ENCODE results near the gene NYNRIN.
A peak's percentile ranks its signal among the peaks of the same experiment; 100 is the strongest.
"Not testable (repeated sequence)": the region's sequence is repeated elsewhere in the genome, so short reads cannot be mapped to it uniquely, and the experiment has no call there.

Gene NYNRIN

DNA sequence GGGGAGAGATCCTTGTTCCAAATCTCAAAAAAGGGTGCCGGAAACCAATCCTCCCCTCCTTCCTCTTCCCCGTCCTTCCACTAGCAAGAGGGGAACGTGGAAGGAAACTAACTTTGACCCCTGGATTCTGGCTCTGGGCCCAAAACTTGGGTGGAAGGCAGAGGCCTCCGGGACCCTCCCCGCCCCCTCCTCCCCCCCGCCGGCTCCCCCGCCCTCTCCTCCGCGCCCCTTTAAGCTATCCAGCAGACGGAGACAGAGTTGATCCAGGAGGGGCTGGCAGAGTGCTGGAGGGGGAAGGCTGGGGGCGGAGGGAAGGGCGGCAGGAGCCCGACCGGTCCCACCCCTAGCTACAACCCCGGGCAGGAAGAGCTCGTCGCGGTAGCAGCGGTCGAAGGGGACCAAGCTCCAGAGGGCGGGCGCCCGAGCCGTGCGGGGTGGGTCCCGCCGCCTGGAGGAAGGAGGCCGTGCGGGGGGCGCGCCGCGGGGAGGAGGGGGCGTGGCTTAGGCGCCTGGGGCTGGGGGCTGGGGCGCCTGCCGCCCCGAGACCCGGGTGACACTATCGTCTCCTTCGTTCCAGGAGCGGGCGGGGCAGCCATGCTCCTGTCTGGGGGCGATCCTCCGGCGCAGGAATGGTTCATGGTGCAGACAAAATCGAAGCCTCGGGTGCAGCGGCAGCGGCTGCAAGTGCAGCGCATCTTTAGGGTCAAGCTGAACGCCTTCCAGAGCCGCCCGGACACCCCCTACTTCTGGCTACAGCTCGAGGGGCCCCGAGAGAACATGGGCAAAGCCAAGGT is at the start of gene NYNRIN:
NYNRIN (plus strand) TSS at position 351 of the 794 bp plus-strand sequence; CDS start at position 595, 244 bp downstream.
- no peak for DNase-seq

DNA sequence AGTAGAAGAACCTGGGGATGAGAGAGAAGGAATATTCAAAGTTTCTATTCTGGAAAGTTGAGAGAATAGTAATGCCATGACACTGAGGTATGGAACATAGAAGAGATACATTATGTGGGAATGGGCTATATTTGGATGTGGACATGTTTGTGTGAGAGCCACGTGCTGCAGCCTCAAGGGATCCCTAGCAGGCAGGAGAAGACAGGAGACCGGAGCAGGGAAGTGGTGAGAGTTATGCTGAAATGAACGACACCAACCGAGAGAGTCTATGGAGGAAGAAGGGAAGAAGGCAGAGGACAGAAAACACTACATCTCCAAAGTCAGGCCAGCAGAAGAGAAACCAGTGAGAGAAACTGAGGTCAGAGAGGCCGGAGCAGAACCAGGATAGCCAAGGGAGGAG is 49.1 kb upstream of the NYNRIN start:
- DNase-seq: no peak

DNA sequence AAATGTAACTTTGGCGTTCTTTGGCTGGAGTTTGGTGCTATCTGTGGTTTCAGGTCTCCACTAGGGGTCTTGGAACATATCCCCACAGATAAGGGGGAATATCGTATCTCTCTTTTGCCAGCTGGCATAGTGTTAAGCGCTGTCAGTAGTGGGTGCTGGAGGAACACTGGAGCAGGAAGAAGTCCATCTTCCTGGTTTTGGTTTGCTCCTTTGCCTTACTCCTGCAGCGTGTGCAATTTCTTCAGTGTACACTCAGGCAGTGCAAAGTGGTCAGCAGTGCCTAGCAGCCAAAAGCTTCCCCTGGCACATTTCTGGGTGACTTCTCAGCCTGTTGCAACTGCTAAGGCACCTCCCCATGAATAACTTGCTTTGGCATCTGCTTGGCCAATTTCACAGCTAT is 47.3 kb upstream of the NYNRIN start:
- no peak for DNase-seq

DNA sequence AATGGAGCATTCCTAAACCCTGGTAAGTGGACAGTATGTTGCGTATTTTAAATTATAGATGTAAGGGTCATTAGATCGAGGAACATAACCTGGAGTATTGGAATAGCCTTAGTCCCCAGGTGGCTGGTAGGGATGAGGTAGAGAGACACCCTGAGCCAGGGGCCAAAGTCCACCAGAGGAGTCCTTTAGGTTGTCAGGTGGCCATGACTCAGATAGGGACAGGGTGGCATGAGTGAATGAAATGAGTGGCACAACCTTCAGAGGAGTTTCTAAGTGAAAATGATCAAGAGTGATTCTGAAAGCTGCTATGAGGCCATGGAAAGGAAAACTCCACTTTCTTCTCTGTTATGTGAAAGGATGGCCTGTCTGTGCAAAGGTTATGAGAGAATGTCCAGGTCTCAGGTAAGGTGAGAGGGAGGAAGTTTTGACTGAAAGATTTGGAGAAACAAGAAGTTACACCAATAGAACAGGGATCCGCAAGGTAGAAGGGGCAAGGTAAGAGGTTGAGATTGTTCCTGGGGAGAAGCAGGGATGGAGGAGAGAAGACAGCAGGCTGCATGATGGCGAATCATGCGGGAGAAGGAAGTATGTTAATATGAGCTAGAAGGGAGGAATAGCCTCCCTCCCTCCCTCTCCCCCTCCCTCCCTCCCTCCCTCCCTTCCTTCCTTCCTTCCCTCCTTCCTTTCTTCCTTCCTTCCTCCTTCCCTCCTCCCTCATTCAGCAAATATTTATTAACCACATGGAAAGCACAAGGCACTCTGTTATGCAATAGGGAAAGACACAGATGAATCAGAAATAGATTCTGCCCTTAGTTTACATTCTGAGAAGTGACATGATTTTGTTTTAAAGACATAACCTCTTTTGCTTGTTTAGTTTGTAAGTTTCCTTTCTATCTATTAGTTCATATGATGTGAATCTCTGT is 45.0 kb upstream of the NYNRIN start:
- no peak for DNase-seq

DNA sequence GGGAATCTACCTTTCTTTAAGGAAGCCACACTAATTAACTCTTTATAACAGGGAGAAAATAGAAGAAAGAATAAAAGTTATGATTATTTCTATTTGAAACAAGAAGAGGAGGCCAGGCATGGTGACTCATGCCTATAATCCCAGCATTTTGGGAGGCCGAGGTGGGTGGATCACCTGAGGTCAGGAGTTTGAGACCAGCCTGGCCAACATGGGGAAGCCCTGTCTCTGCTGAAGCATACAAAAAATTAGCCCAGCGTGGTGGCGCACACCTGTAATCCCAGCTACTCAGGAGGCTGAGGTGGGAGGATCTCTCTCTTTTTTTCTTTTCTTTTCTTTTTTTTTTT is 44.3 kb upstream of the NYNRIN start:
- DNase-seq: not testable (repeated sequence)

DNA sequence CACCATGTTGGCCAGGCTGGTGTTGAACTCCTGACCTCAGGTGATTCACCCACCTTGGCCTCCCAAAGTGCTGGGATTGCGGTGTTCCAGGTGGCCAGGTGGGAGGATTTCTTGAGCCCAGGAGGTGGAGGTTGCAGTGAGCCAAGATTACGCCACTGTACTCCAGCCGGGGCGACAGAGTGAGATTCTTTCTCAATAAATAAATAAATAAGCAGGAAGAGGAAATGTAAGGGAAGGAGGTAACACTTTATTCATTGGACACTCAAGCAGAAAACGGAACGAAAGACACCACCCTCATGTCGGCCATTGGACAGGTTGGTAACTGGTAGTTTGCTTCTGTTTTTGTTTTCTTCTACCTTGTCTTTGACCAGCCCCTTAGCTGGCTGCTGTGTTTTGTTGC is 43.8 kb upstream of the NYNRIN start:
- DNase-seq: no peak

DNA sequence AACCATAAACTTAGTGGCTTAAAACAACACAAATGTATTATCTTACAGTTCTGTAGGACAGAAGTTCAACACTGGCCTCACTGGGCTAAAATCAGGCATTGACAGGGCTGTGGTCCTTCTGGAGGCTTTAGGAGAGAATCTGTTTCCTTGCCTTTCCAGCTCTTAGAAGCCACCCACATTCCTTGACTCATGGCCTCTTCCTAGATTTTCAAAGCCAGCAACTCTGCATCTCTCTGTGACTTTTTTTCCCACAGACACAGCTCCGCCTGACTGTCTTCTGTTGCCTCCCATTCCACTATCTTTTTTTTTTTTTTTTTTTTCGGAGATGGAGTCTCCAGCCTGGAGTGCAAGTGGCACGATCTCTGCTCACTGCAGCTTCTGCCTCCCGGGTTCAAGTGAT is 42.6 kb upstream of the NYNRIN start:
- no peak for DNase-seq

DNA sequence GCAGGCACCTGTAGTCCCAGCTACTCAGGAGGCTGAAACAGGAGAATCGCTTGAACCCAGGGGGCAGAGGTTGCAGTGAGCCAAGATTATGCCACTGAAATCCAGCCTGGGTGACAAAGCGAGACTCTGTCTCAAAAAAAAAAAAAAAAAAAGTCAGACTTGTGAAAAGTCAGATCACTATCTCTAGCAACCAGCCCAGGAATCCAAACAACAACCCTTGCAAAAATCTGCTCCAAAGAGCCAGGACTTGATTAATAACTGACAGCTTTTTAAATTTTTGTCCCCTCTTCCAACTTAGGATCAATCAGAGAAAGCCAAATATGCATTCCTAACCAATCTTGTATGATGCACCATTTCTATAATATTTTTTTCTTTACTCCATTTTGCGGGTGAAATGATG is 38.5 kb upstream of the NYNRIN start:
- no peak for DNase-seq

DNA sequence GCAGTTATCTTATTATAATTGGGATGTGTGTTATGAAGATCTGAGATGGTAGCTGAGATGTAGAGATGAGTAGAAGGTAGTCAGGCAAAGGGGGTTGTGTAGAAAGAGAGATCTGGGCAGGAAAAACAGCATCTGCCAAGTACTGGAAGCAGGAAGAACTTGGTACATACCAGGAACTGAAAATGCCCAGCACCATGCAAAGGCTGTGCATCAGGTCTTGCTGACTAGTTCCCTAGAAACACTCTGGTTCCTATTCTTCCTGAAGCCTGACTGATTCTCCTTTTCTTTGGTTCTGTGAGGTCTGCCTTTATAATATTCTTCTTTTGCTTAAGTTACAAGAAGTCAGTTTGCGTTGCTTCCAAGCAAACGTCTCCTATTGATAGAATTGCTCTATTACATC is 37.5 kb upstream of the NYNRIN start:
- no peak for DNase-seq

DNA sequence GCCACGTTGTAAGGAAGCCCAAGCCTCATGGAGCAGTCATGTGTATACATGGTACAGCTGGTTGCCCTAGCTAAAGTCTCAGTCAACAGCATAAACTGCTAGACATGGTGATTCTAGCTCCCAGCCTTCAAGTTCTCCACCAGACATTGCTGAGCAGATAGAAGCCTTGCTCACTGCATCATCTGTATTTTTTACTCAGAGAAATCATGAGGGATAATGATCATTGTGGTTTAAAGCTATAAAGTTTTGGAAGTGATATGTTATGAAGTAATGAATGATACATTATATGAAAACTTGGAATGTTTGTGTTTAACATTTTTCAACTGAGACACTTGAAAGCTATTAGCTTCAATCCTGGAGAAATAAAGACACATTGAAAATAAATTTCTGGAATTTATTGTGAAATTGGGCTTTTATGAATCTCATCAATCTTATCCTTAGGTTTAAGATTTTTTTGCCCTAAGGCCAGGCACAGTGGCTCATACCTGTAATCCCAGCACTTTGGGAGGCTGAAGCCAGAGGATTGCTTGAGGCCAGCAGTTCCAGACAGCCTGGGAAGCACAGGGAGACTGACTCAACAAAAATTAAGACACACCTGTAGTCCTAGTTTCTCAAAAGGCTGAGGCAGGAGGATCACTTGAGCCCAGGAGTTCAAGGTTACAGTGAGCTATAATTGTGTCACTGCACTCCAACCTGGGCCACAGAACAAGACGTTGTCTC is 36.4 kb upstream of the NYNRIN start:
- DNase-seq: no peak

DNA sequence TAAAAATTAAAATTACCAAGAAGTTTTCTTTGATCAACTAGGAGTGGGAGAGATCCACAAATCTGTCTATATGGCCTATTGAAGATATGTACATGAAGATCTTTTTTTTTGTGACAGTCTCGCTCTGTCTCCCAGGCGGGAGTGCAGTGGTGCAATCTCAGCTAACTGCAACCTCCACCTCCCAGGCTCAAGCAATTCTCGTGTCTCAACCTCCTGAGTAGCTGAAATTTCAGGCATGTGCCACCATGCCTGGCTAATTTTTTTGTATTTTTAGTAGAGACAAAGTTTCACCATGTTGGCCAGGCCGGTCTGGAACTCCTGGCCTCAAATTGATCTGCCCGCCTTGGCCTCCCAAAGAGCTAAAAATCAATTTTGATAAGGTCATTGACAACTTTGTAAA is 35.4 kb upstream of the NYNRIN start:
- DNase-seq: no peak

DNA sequence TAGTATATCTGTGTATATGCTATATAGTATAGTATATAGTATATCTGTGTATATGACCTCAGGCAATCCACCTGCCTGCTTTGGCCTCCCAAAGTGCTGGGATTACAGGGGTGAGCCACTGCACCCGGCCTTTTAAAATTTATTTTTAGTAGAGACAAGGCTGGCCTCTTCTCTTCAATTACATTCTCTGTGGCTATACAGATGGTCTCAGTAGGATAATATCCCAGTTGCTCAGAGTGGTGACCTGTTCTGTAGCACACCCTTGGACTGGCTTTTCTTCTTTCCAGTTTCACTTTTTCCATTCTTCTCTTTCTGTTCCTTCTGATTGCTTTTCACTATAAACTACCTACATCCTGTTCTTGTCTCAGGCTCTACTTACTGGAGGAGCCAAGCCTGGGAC is 34.0 kb upstream of the NYNRIN start:
- DNase-seq: no peak

DNA sequence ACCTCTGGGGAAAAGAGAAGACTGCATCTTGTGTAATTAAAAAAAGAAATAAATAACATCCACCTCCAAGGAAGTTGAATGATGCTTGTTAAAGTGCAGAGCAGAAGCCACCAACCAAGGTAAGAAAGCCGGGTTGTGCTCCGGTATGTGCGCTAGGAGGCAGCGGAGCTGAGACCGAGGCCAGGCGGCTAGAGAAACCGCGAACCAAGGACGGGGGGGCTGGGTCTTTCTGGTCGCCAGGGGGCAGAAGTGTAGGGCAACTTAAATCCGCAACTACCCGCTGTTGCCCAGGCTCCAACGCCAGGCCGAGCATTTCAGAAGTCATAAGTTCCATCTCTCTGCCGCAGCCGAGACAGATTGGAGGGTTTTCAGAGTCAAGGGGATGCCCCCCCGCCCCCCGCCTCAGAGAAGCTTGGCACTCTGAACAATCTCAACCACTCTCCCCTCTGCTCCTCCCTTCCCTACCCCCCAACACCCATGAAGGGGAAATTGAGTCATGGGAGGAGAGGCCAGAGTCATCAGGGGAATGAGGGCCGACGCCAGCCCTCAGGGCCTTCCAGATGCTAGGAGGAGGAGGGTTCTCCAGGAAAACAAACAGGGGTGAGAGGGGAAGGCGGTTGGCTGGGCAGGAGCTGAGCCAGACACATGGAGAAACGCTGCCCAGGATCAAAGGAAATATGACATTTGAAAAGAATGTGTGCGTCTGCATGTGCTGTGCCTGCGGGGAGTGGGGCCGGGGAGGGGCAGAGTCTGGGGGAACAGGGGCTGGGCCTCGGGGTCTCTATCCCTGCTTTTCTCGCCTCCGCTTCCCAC is 33.0 kb upstream of the NYNRIN start:
- DNase-seq: peak; percentile 78

DNA sequence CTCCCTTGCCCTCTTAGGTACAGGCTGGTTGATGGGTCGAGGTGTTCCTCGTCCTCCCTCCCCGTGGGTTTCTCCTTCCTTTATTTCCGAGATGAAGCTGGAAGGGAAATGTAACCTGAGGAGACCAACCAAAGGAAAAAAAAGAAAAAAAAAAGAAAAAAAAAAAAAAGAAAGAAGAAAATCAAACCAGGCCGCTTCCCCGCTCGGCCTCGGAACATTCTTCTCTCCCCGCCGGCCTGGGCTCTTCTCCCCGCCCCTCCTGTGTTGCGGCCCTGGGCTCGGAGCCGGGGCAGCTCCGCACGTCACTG is 32.4 kb upstream of the NYNRIN start:
- no peak for DNase-seq

DNA sequence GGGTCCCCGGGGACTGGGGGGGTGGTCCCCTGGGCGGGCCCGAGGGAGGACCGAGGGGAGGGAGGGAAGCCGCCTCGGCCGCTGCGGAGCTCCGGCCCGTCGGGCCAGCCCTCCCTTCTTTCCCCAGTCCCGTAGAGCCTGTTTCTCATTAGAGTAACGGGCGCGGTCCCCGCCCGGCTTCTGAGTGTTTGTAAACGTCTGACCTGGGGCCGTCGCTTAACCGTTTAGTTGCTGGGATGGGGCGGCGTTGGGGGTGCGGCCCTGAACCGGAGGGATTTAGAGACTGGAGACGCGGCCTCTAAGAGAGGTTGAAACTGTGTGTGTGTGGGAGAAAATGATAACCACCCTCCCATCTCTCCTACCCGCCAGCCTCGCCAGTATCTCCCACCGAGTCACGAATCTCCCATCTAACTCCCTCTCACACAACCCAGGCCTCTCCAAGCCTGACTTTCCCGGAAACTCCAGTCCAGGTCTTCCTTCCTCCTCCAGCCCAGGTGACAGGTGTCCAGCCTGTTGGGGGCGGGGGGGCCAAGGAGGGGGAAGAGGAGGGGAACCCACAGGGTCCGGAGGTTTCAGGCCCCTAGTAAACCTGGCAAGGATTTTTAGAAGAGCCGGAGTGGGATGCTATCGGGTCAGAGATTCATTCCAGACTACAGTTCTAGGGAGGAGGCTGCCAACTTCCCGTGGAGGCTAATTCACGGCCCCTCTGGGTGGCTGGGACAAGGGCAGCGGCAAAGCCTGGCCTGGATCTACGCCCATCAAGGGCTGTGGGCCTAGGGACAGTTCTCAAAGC is 31.9 kb upstream of the NYNRIN start:
- DNase-seq: peak; percentile 97

DNA sequence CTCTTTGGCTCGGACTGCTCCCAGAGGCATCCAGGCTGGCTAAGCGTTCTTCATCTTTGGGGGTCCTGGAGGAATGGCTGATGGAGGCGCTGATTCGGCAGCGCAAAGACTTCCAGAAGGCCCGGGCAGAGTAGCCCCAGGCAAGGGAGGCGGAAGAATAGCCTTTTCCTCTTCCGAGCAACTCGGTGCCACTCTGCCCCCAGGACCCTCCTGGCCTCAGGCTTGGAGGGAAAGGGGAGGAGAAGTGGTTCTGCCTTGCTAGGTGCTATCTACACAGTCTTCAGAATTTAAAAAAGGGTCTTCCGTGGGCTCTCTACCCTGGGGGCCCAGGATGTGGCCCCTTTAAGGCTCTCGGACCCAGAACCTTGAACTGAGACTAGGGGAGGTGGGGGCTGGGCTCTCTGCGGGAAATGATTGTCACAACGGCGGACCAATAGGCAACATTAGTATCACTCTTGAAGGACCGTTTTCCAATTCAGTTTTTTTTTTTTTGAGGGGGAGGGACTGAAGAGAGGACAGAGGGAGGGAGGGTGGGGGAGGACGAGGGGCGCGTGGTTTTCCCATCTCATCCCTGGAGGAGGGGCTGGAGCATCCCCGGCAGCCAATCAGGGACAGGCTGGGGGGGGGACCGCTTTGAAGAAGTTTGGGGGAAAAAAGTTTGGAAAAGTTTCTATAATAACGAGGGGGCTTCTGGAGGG is 31.1 kb upstream of the NYNRIN start, which contains the start of gene NFATC4:
NFATC4 (plus strand) TSS at position 671 of the 698 bp plus-strand sequence. CDS start 157 bp downstream, outside the sequence.
- DNase-seq: peak; percentile 90

DNA sequence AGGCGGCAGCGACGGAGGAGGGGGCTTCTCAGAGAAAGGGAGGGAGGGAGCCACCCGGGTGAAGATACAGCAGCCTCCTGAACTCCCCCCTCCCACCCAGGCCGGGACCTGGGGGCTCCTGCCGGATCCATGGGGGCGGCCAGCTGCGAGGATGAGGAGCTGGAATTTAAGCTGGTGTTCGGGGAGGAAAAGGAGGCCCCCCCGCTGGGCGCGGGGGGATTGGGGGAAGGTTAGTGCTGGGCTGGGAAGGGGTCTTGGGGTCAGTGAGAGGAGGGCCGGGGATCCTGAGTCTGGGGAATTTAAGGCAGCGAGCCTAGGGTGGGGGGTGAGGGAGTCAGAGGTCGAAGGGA is 30.6 kb upstream of the NYNRIN start:
- DNase-seq: no peak

DNA sequence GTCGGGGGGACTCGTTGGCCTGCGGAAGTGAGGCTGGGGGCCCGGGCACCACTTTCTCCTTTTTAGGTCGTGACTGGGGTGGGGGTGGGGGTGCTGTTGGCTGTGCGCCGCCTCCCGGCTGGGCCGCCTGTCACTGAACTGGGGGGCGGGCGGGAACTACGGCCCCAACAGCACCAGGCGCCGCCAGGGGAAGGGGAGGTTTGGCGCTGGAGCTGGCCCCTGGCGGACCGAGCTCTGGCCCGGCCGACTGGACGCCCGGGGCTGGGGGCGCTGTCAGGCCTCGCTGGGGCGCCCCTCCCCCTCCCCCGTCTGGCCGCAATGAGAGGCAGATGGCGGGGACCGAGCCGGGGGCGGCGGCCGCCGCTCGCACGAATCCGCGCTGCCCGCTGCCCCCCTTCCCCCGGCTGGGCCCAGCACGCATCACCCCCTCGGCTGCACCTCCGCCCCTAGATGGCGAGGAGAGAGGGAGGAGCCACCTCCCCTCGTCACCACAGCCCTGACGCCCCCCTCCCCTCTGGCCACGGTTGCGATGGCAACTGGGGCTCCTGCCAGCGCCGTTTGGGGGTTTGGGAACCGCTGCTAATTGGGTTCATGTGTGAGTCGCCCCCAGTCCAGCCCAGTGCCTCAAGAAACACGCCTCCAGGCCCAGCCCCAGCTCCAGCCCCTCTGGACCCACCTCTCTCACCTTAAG is 30.1 kb upstream of the NYNRIN start:
- peak; percentile 43 for DNase-seq

DNA sequence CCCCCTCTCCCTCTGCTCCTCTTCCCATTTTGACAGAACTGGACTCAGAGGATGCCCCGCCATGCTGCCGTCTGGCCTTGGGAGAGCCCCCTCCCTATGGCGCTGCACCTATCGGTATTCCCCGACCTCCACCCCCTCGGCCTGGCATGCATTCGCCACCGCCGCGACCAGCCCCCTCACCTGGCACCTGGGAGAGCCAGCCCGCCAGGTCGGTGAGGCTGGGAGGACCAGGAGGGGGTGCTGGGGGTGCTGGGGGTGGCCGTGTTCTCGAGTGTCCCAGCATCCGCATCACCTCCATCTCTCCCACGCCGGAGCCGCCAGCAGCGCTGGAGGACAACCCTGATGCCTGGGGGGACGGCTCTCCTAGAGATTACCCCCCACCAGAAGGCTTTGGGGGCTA is 29.3 kb upstream of the NYNRIN start:
- no peak for DNase-seq

DNA sequence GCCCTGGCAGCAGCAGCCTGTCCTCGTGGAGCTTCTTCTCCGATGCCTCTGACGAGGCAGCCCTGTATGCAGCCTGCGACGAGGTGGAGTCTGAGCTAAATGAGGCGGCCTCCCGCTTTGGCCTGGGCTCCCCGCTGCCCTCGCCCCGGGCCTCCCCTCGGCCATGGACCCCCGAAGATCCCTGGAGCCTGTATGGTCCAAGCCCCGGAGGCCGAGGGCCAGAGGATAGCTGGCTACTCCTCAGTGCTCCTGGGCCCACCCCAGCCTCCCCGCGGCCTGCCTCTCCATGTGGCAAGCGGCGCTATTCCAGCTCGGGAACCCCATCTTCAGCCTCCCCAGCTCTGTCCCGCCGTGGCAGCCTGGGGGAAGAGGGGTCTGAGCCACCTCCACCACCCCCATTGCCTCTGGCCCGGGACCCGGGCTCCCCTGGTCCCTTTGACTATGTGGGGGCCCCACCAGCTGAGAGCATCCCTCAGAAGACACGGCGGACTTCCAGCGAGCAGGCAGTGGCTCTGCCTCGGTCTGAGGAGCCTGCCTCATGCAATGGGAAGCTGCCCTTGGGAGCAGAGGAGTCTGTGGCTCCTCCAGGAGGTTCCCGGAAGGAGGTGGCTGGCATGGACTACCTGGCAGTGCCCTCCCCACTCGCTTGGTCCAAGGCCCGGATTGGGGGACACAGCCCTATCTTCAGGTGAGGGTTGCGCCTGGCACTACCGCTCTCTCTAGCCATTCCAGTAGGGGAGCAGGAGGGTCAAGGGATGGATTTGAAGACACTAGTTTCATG is 28.7 kb upstream of the NYNRIN start:
- no peak for DNase-seq
